ENCODE data around the gene CTDSPL.
"Not testable (repeated sequence)": the region's sequence is repeated elsewhere in the genome, so short reads cannot be mapped to it uniquely, and the experiment has no call there.

CTDSPL gene

DNA sequence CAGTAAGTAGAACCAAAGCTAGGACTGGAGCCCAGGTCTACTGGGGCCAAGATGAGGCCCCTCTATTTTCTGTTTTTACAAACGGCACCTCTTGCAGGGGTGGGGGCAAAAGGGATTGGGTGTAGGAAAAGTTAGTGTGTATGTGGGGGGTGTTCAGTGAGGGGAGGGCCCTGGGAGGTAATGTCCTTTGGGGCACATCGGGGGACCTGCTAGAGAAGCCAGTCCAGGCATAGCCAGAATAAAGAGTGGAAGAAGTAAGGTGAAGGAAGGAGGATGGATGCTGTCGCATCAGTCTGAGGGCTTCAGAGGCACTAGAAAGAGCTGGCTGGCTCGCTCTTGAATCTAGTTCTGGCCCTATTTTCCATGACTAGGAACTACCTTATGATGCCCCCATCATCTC, 165.2 kb downstream of the CTDSPL start:
- DNase-seq, result no peak

GRCh38 chr3:38027466-38028465, 166.1 kb downstream of the CTDSPL start:
- DNase-seq, result no peak

- DNase-seq, result peak; percentile 66
These were observed 167.1 kb downstream of the CTDSPL start for GRCh38 chr3:38028621-38029361.

GRCh38 chr3:38029400-38030125, 167.9 kb downstream of the CTDSPL start, which contains the start of gene PLCD1:
Gene PLCD1 (minus strand): TSS chr3:38029642. CDS start chr3:38029539, 103 bp downstream.
- peak; percentile 89 for DNase-seq

- DNase-seq, result no peak
These were observed 168.7 kb downstream of the CTDSPL start for GRCh38 chr3:38030126-38031021.

DNA sequence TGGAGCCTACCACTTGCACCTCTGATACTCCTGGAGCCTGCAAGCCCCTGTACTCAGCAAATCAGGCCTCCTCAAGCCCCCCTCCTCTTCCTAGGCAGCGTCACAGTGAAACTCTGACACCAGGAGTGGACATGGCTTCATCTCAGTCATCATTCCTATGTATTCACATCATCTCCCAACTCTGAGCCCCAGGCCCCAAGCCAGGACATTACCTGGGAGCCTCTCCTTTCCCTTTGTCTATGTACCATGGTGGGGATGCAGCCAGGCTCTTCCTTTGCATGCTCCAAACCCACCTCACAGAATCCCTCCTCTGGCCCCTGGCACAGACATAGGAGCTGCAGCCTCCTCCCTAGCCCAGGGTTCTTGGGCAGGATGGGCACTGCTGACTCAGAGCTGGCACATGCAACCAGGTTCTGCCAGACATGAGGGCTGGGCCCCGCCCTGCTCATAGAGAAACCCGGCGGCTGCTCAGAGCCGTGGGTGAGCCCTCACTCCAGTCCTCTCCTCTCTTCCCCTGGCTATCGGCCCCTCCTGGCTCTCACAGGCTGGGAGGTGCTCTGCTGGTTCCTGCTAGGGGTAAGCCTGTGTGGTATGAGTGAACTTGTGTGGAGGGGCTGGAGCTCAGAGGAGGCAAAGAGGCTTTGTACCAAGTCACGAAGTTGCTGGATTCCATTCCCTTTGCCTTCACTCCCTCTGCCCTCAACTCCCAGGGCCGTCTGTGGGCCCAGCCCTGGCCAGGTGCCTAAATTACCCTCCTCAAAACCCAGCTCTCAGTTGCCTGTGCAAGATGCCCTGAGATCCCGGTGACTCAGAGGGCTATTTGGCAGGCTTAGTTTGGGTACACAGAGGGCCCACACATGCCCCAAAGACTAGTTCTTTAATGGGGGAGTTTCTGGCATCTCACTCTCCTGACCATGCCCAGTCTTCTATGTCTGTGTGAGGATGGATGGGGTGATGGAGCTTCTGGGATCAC, 169.6 kb downstream of the CTDSPL start:
- DNase-seq, result no peak

DNA sequence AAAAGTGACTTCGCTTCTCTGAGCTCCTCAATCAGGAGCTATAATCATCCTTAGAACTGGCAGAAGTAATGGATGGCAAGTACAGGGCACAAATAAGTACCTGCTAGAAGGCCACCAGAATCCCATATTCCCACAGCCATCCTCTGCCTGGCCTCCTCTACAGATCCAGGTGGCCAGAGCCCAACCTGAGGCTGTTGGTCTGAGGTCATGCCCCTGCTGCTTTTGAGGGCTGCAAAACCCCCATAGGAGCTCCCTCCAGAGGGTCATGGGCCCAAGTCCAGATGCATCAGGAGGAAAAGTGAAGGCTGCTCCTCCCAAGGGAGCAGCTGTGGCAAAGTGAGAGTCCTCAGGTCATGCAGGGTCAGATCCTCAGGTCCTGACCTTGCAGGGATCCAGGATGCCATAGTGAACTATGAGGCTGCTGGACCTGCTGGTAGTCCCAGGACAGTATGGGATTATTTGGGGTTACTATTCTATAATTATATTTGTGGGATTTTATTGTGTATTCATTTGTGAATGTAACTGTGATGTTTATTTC, 170.7 kb downstream of the CTDSPL start:
- DNase-seq, result no peak

DNA sequence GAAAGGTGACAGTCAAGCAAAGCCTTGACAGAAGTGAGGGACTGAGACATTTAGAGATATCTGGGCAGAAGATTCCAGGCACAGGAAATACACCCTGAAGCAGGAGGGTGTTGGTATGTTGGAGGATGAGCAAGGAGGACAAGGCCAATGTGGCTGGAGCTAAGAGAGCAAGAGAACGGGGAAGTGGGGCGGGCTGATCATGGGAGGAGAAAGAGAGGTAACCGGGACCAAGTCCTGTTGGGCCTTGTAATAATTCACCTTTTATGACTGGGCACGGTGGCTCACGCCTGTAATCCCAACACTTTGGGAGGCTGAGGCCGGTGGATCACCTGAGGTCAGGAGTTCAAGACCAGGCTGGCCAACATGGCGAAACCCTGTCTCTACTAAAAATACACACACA, 171.9 kb downstream of the CTDSPL start:
- not testable (repeated sequence) for DNase-seq
